ENCODE data around the gene ASB15.

- TF ChIP-seq CTCF (IDR thresholded peaks at IDR 0.05), result no peak
- no peak for TF ChIP-seq POLR2A (IDR thresholded peaks at IDR 0.05)
Measured at GRCh38 chr7:123627851-123628250, 26.2 kb downstream of the ASB15 start.
